Activated CD8-positive, alpha-beta T cell treated with anti-CD3 and anti-CD28 coated beads for 36 hours (primary cell): Measurements from ENCODE around the gene MAN1B1. TPM values are rescaled to one million over a fixed set of nuclear protein-coding genes. Genes with fewer than 3 reads are reported as not detected.

Source experiments
- ATAC-seq: fragments of 200-7000 bp; cut with Tn5 transposase; one replicate; pipeline ENCODE4 v1.10.0; 2021; ENCODE audit warnings: mild to moderate bottlenecking, moderate library complexity
- CTCF ChIA-PET: fragments of 350-600 bp; sonication (Branson Sonifier 250); formaldehyde crosslinking; loops from one replicate; lab custom pipeline; 2021; ENCODE audit warnings: antibody characterized with exemption; lab: Charles Lee
- POLR2A ChIA-PET: fragments of 350-600 bp; sonication (Branson Sonifier 250); formaldehyde crosslinking; loops from one replicate; lab custom pipeline; 2021; ENCODE audit warnings: antibody characterized with exemption; lab: Charles Lee
- DNase-seq: peaks from one replicate; pipeline ENCODE4 v3.0.0-alpha.2; 2020
- H3K27ac Mint-ChIP-seq: one replicate; pipeline ENCODE4 v1.8.0; 2021; ENCODE audit warnings: mild to moderate bottlenecking, mixed read lengths
- H3K27me3 Mint-ChIP-seq: one replicate; pipeline ENCODE4 v1.8.0; 2021; ENCODE audit warnings: mixed read lengths
- H3K36me3 Mint-ChIP-seq: one replicate; pipeline ENCODE4 v1.8.0; 2021; ENCODE audit warnings: low read depth, mixed read lengths
- H3K4me1 Mint-ChIP-seq: one replicate; pipeline ENCODE4 v1.8.0; 2021; ENCODE audit warnings: low read depth, mixed read lengths
- H3K4me3 Mint-ChIP-seq: one replicate; pipeline ENCODE4 v1.8.0; 2021; ENCODE audit warnings: mild to moderate bottlenecking, moderate library complexity, mixed read lengths
- H3K9me3 Mint-ChIP-seq: one replicate; pipeline ENCODE4 v1.8.0; 2021; ENCODE audit warnings: mixed read lengths
- CTCF ChIP-seq: fragments of 200-600 bp; IDR thresholded peaks from one replicate; pipeline ENCODE4 v1.8.0; 2022; ENCODE audit warnings: antibody characterized with exemption, mild to moderate bottlenecking
- intact Hi-C: fragments of 100-400 bp; cut with micrococcal nuclease; formaldehyde crosslinking; loops from one replicate; pipeline ENCODE4 v1.10.0; 2022
- total RNA-seq, 2 experiments: library from RNA; stranded (reverse); gene quantifications; one replicate each; pipeline ENCODE4 v1.2.3, GENCODE V29; 2021

Gene MAN1B1
- total RNA-seq, 2 experiments from 2014 or later = 31.1 to 33.2 TPM

- H3K4me3 Mint-ChIP-seq = peak overlapping the region; percentile 75
- ChIA-PET POLR2A (interaction anchor here (0.6 to 1.6 kb wide), 11 partner anchors 16 to 418 kb away, joined by 3 to 5 read pairs (median 3); partner anchors contain the start of genes NDOR1 and TMEM203), CTCF (interaction anchor here (0.6 to 2.4 kb wide), 6 partner anchors 17 to 123 kb away, joined by 3 to 14 read pairs (median 3); partner anchors contain the start of gene RNF224)
- no peaks in the 10 kb centered on the region for H3K9me3 Mint-ChIP-seq
- intact Hi-C loops = no loop called here
- DNase-seq = peak; percentile 36
- peak; percentile 41 for ATAC-seq
- peak overlapping the region; percentile 64 for H3K27ac Mint-ChIP-seq
- H3K4me1 Mint-ChIP-seq = peaks cover 5% of the 10 kb centered on the region
- H3K36me3 Mint-ChIP-seq = peaks cover 14% of the 10 kb centered on the region
- TF ChIP-seq CTCF = no peak
- H3K27me3 Mint-ChIP-seq = no peaks in the 10 kb centered on the region
Measured at GRCh38 chr9:137113385-137114159, 26.8 kb downstream of the MAN1B1 start.

- Mint-ChIP-seq H3K4me1 (peaks cover 8% of the 10 kb centered on the region), H3K36me3 (peaks cover 12% of the 10 kb centered on the region), H3K27me3 (no peaks in the 10 kb centered on the region), H3K27ac (peak overlapping the region; percentile 30), H3K9me3 (no peaks in the 10 kb centered on the region), H3K4me3 (peak overlapping the region; percentile 75)
- ATAC-seq = peak; percentile 1
- TF ChIP-seq CTCF = no peak
- peak; percentile 23 for DNase-seq
- CTCF ChIA-PET = interaction anchor here (0.6 to 2.4 kb wide), 6 partner anchors 13 to 122 kb away, joined by 3 to 14 read pairs (median 3); partner anchors contain the start of gene RNF224
- POLR2A ChIA-PET = interaction anchor here (0.9 to 1.6 kb wide), 6 partner anchors 19 to 128 kb away, joined by 3 to 8 read pairs (median 3); partner anchors contain the start of genes NDOR1 and TMEM203
- intact Hi-C loops = no loop called here
Measured at GRCh38 chr9:137114220-137114612, 27.4 kb downstream of the MAN1B1 start.

GRCh38 chr9:137114613-137115393, 28.0 kb downstream of the MAN1B1 start, which contains the start of gene DPP7:
Gene DPP7, minus strand, starts transcription at chr9:137114733. Its CDS starts 20 bp downstream, at chr9:137114713.
- H3K36me3 Mint-ChIP-seq = peaks cover 12% of the 10 kb centered on the region
- CTCF ChIA-PET = interaction anchor here (0.6 to 2.4 kb wide), 4 partner anchors 12 to 122 kb away, joined by 3 to 14 read pairs (median 4); partner anchors contain the start of gene RNF224
- peak within 1 kb of the TSS; percentile 75 for H3K4me3 Mint-ChIP-seq
- no peaks in the 10 kb centered on the region for H3K9me3 Mint-ChIP-seq
- intact Hi-C loops = no loop called here
- no peak for TF ChIP-seq CTCF
- no peaks in the 10 kb centered on the region for H3K27me3 Mint-ChIP-seq
- peaks cover 10% of the 10 kb centered on the region for H3K4me1 Mint-ChIP-seq
- DNase-seq (peak; percentile 81), ATAC-seq (peak; percentile 85)
- H3K27ac Mint-ChIP-seq = peak within 1 kb of the TSS; percentile 64
- POLR2A ChIA-PET = interaction anchor here (0.6 to 1.5 kb wide), 8 partner anchors 13 to 141 kb away, joined by 3 to 8 read pairs (median 4); partner anchors contain the start of gene RNF224

- no peaks in the 10 kb centered on the region for H3K27me3 Mint-ChIP-seq
- no peaks in the 10 kb centered on the region for H3K9me3 Mint-ChIP-seq
- ATAC-seq (no peak), DNase-seq (no peak)
- ChIA-PET CTCF (interaction anchor here (0.6 to 2.4 kb wide), 4 partner anchors 11 to 121 kb away, joined by 3 to 14 read pairs (median 4); partner anchors contain the start of gene RNF224), POLR2A (interaction anchor here (0.5 to 1.6 kb wide), 9 partner anchors 12 to 216 kb away, joined by 3 to 8 read pairs (median 3); partner anchors contain the start of gene RNF224)
- intact Hi-C loops = no loop called here
- no peak for TF ChIP-seq CTCF
- H3K27ac Mint-ChIP-seq = no peak overlapping the region
- H3K4me1 Mint-ChIP-seq = peaks cover 10% of the 10 kb centered on the region
- H3K4me3 Mint-ChIP-seq = peak overlapping the region; percentile 56
- H3K36me3 Mint-ChIP-seq = peaks cover 12% of the 10 kb centered on the region
Measured at GRCh38 chr9:137115394-137116026, 28.7 kb downstream of the MAN1B1 start.
